Activated CD4-positive, alpha-beta T cell treated with anti-CD3 and anti-CD28 coated beads for 4 hours (primary cell): ENCODE data around the gene PEX12.
"Not testable (repeated sequence)": the region's sequence is repeated elsewhere in the genome, so short reads cannot be mapped to it uniquely, and the experiment has no call there.

Experiments used
- DNase-seq, 2 donors: peaks; one replicate each; pipeline ENCODE4 v3.0.0-alpha.2; 2020

PEX12 gene

GRCh38 chr17:35577830-35578196 is 558 bp downstream of the PEX12 start:
- peak in 1 of 2 donors; percentile 8 for DNase-seq

- DNase-seq: no peak
These were observed 2.6 kb downstream of the PEX12 start for GRCh38 chr17:35575759-35576158.

- no peak for DNase-seq
These were observed 9.0 kb downstream of the PEX12 start for GRCh38 chr17:35569405-35569804.

GRCh38 chr17:35568561-35568960 is 9.8 kb downstream of the PEX12 start:
- DNase-seq: peak; percentile 44 to 53

GRCh38 chr17:35566968-35567367 is 11.4 kb downstream of the PEX12 start:
- DNase-seq: no peak

GRCh38 chr17:35563181-35563580 is 15.2 kb downstream of the PEX12 start:
- DNase-seq: not testable (repeated sequence)

- no peak for DNase-seq
These were observed 17.7 kb downstream of the PEX12 start, which contains the start of gene SLFN14 for GRCh38 chr17:35560703-35561102. SLFN14 (minus strand) TSS chr17:35560819; CDS start chr17:35558062, 2,757 bp downstream.

- DNase-seq: no peak
These were observed 18.7 kb downstream of the PEX12 start for GRCh38 chr17:35559495-35560210.

GRCh38 chr17:35557353-35557752 is 21.0 kb downstream of the PEX12 start:
- no peak for DNase-seq

- no peak for DNase-seq
These were observed 22.7 kb downstream of the PEX12 start for GRCh38 chr17:35555691-35556090.

- no peak for DNase-seq
These were observed 23.7 kb downstream of the PEX12 start for GRCh38 chr17:35554668-35555067.

GRCh38 chr17:35553310-35553709 is 25.1 kb downstream of the PEX12 start:
- no peak for DNase-seq

GRCh38 chr17:35548978-35549377 is 29.4 kb downstream of the PEX12 start:
- no peak for DNase-seq

- no peak for DNase-seq
These were observed 30.1 kb downstream of the PEX12 start for GRCh38 chr17:35548208-35548810.

GRCh38 chr17:35546487-35546886 is 31.9 kb downstream of the PEX12 start:
- DNase-seq: no peak

GRCh38 chr17:35545150-35545549 is 33.2 kb downstream of the PEX12 start:
- DNase-seq: no peak

- no peak for DNase-seq
These were observed 34.5 kb downstream of the PEX12 start for GRCh38 chr17:35543856-35544255.

GRCh38 chr17:35542990-35543389 is 35.4 kb downstream of the PEX12 start:
- DNase-seq: no peak

- DNase-seq: no peak
These were observed 36.9 kb downstream of the PEX12 start for GRCh38 chr17:35541434-35541833.

- peak in 1 of 2 donors; percentile 33 for DNase-seq
These were observed 37.6 kb downstream of the PEX12 start for GRCh38 chr17:35540589-35541404.

GRCh38 chr17:35539659-35540026 is 38.7 kb downstream of the PEX12 start:
- DNase-seq: no peak

- DNase-seq: peak; percentile 33 to 39
These were observed 40.7 kb downstream of the PEX12 start, which contains the start of gene SLFN12L for GRCh38 chr17:35537601-35538141. SLFN12L (minus strand) TSS chr17:35537678; CDS start chr17:35522364, 15,314 bp downstream.

- DNase-seq: no peak
These were observed 41.7 kb downstream of the PEX12 start for GRCh38 chr17:35536664-35537171.
